COLO829 (cell line): ENCODE data around the gene ETV7.
"Not testable (repeated sequence)": the region's sequence is repeated elsewhere in the genome, so short reads cannot be mapped to it uniquely, and the experiment has no call there.

Experiments used
- DNase-seq: peaks from one replicate; pipeline ENCODE4 v3.0.0; 2012; ENCODE audit warnings: low spot score

ETV7 gene

GRCh38 chr6:36387440-36388303 lies at the start of gene ETV7:
Gene ETV7 (minus strand): TSS chr6:36387669. CDS start chr6:36387541, 128 bp downstream.
- no peak for DNase-seq

DNA sequence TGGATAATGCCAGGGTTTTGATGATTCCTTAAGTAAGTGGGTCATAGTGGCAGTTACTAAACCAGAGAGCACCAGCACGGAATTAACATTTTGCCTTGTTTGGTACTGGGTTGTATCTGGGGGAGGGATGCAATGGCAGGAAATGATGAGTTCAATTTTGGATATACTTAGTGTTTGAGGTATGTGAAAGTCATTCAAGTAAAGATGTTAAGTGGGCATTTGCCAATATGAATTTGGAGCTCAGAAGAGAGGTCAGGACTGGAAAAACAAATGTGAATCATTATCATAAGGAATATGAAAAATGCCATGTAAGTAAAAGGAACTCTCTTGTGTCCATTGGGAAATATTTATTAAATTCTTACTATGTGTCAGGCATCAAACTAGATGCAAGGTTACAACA lies 49.0 kb upstream of the ETV7 start:
- DNase-seq = no peak

DNA sequence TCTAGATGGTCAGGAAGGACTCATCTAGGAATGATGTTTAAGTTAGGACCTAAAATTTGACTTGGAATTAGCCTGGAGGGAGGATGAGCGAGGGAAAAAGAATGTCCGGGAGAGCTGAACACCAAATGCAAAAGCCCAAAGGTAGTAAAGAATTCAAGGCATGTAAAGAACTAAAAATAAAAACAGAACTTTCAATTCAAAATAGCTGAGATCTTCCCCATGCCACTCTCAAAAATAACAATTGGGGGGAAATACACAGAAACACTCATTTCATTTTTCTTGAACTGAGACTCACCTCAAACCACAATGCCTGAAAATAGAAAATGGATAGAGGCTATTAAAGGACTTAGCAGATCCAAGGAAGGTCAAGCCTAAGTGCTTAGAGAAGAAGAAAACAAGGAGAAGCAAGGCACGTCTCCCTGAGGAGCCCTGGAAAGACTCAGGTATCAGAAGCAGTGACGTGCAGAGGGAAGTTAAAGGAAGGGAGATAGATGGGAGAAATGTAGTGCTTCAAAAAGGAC lies 44.7 kb upstream of the ETV7 start:
- no peak for DNase-seq

- DNase-seq = no peak
These were observed 43.7 kb upstream of the ETV7 start for GRCh38 chr6:36431197-36431596.

DNA sequence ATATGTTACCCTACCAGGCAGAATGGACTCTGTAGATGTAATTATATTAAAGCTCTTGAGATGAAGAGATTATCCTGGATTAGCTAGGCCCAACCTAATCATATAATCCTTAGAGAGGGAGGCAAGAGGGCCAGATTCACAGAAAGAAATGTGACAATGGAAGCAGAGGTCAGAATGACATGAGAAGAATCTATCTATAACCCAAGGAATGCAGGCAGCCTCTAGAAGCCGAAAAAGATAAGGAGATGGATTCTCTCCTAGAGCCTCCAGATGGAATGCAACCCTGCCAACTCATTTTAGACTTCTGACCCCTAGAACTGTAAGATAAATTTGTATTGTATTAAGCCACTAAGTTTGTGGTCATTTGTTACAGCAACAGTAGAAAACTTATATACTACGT lies 42.9 kb upstream of the ETV7 start:
- DNase-seq = no peak

DNA sequence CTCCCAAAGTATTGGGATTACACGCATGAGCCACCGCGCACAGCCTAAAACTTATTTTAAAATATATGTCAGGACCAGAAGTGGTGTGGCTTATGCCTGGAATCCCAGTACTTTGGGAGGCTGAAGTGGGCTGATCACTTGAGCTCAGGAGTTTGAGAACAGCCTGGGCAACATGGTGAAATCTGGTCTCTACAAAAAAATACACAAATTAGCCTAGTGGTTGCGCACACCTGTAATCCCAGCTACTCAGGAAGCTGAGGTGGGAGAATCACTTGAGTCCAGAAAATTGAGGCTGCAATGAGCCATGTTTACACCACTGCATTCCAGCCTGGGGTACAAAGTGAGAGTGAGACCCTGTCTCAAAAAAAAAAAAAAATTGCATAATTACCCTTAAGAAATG lies 41.4 kb upstream of the ETV7 start:
- no peak for DNase-seq

DNA sequence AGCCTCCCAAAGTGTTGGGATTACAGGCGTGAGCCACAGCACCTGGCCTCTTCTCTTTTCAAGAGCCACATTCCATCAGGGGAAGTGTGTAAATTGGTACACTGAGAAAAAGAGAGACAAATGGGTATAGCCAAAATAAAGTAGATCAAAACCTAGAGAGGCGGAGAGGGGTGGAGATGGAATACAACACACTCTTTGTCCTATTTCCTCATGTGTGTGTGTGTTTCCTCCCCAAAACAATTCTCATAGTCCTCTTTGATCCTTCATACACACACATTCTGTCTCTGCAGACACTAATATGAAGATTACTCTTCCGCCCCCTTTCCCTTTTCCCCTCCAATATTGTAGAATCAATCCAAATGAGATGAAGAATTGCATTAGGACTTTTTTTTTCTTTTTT lies 39.2 kb upstream of the ETV7 start:
- DNase-seq = no peak

- DNase-seq = peak; percentile 94
These were observed 35.8 kb upstream of the ETV7 start for GRCh38 chr6:36423101-36423824.

DNA sequence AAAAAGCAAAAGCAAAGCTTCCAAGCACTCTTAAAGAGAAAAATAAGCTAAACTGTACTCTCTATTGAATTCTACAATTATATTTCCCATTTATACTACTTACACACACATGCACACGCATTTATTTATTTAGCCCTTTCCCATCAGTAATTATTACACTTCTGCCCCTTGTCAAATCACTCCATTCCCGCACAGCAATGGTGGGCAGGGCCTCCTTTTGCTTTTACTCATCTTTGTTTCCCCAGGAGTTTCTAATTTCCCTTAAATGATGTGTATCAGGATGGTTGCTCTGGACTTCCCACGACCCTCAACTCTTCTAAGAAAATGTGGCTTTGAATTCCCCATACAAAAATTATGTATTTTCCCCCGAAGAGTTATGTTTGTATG lies 35.2 kb upstream of the ETV7 start:
- no peak for DNase-seq

DNA sequence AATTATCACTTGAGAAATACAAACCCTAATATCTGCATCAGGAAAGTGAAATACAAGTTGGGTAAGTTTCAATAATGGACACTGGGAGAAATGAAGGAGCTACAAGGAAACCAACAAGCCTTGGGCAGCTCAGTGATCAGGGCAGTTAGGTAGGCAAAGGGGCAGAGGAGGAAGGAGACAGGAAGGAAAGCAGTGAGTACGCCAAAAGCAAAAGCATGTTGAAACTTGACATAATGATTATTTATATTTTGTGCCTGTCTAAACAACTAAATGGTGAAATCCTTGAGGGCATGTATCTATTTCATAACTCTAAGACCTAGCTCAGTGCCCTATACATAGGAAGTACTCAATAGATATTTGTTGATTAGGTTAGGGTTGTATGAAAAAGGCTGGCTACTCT lies 31.8 kb upstream of the ETV7 start:
- DNase-seq = no peak

- no peak for DNase-seq
These were observed 31.1 kb upstream of the ETV7 start for GRCh38 chr6:36418558-36418957.

DNA sequence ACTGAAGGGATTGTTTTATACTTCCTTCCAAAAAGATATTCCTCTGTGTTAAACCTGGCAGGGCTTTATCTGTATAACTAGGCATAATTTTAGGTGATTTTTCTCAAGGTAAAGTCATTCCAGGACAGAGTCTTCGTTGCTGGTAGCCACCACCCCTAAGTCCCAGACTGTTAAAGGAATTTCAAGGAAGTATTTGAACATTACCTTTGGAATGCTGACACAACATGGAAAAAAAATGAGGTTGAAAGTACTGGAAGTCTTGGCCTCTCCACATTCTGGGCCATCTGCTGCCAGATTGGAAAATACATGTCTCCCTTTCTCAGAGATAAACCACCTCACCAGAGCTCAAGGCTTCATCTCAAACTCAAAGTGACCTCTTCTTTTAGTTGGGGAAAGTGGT lies 27.0 kb upstream of the ETV7 start:
- DNase-seq = no peak

- no peak for DNase-seq
These were observed 26.3 kb upstream of the ETV7 start for GRCh38 chr6:36413489-36414480.

GRCh38 chr6:36409718-36410117 lies 22.2 kb upstream of the ETV7 start:
- DNase-seq = not testable (repeated sequence)

GRCh38 chr6:36404164-36404563 lies 16.7 kb upstream of the ETV7 start:
- no peak for DNase-seq

GRCh38 chr6:36402481-36402880 lies 15.0 kb upstream of the ETV7 start:
- no peak for DNase-seq

DNA sequence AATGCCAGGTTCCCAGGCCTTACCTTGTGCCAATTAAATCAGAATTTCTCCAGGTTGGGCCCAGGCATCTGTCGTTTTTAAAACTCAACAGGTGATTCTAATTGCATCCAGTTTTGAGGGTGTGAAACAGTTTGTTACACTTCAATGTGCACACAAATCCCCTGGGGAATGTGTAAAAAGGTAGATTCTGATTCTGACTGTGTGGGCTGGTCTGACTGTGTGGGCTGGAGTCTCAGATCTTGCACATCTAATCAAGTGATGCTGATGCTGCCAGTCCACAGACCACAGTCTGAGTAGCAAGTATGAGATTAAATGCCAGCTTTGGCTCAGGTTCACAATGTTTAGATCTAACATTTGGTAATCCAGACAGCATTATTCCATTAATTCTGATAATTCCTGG lies 12.5 kb upstream of the ETV7 start:
- DNase-seq = no peak

DNA sequence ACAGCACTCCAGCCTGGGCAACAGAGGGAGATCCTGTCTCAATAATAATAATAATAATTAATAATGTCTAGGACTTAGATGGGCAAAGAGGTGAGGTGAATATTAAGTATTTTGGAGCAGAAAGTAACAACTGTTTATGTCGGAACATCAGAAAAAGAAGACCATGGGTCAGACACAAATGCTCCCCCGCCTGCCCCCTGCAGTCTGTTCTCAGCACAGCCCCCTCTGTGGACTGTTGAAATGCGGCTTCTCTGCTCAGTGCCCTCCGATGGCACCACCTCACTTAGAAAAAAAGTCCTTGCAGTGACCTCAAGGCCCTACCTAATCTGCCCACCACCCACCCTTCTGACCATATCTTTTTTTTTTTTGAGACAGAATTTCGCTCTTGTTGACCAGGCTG lies 5.2 kb upstream of the ETV7 start:
- no peak for DNase-seq

DNA sequence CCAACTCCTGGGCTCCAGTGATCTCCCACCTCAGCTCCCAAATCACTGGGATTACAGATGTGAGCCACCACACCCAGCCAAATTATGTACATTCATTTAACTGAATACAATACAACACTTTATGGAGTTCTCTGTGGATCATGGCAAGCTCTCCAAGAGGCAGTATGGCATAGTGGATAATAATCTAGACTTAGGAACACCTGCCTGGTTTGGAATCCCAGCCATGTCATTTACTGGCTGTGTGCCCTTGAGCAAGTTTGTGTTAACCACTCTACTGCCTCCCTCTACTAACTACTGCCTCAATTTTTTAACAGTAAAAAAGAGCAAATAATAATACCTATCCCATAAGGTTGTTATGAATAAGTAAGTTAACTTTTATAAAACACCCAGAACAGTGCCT lies 1.9 kb upstream of the ETV7 start:
- DNase-seq = no peak

GRCh38 chr6:36386495-36387439 lies 702 bp downstream of the ETV7 start:
- peak; percentile 69 for DNase-seq

DNA sequence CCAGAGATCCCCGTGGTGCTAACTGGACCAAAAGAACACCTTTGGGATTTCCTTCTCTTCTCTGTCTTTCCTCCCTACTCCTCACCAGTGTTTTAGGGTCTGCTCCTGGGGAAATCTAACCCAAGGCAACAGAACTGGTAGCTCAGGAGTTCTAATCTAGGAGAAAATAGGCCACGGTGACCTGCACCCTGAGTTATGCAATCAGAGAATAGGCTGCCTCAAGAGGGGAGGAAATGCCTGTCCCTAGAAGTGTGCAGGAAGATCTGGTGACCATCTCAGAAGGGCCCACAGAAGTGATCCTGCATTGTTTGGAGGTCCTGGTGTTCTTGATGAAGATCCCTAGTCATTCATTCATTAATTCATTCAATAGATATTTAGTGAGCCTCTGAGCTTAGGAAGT lies 3.4 kb downstream of the ETV7 start:
- no peak for DNase-seq
